ENCODE results near the gene MBD4.
"Not testable (repeated sequence)": the region's sequence is repeated elsewhere in the genome, so short reads cannot be mapped to it uniquely, and the experiment has no call there.

Gene MBD4

DNA sequence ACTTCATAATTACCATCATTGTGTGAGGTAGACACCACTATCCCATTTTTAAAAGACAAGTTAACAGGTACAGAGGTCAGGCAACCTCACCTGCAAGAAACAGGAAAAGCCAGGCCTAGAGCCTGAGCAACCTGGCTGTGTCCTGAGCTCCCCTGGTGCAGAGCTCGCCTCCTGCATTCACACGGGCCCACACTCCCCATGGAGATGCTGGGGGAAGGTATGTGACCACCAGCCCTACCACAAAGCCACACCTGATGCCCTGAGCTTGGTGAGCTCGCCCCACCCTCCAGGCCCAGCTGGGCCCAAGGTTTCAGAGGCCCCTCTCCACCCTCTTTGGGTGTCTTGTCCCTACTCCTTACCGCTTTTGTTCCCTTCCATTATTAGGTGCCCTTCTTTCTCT lies 10.1 kb downstream of the MBD4 start:
- no peak for DNase-seq (ENCODE audit: low spot score)

DNA sequence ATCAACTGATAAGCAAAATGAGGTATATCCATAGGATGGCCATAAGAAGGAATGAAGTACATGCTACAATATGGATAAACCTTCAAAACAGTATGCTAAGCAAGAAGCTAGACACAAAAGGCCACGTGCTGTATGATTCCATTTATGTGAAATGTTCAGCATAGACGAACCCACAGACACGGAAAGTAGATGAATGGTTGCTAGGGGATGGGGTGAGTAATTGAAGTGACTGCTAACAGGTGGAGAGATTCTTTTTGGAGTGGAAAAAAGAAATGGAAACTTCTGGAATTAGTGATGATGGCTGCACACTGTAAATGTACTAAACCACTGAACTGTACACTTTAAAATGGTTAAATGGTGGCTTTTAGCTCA lies 10.7 kb downstream of the MBD4 start:
- no peak for DNase-seq (ENCODE audit: low spot score)

- DNase-seq (ENCODE audit: low spot score): peak; percentile 92
Measured at GRCh38 chr3:129428376-129429079, 11.2 kb downstream of the MBD4 start, which contains the start of gene EFCAB12. Gene EFCAB12, minus strand, starts transcription at chr3:129428636. Its CDS starts 148 bp downstream, at chr3:129428488.

DNA sequence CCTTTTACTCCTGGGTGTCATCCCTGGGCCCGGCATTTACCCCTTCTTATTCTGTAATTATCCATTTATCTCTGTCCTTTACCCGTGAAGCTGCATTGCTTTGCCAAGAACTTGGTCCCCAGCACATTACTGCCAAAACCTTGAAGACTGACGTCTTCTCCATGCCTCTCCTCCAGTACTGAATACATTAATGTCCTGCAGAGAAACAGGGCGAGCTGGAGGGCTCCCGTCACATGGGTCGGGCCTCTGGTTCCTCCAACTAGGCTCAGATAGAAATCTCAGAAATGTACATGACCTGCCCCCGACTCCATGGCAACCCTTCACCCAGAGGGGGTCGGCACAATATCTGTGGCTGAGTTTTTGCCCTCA lies 11.8 kb downstream of the MBD4 start:
- DNase-seq (ENCODE audit: low spot score): no peak

DNA sequence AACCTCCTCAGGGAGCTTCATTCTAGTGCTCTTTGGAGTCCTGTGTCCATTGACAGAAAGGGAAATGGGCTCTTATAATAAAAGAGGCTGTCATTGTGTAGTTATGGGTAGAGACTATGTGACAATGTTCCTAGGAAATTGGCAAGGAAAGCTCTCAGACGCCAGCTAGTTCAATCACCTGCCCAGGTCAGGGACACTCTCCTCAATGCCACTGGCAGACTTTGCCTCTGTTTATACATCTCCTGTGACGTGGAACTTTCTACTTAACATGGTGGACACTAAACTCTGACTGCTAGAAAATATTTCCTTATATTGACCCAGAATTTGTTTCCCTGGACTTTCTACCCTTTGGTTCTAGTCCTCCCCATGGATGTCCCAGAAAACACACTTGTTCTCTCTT lies 14.1 kb downstream of the MBD4 start:
- DNase-seq (ENCODE audit: low spot score): no peak

DNA sequence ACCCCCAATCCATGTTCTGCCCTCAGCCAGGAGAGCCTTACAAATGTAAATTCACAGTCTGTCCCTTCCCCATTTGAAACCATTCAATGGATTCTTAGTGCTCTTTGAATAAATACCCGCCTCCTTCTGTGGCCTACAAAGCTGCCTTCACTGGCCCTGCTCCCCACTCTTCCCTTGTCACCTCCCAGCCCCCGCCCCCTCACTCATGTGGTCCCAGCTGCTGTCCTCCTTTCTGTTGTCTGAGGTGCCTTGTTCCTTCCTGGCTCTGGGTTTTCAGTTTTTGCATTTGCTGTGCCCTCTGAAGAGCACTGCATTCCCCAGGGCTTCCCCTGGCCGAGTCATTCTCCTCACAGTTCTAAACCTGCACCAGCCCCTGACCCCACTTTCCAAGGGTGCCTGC lies 14.5 kb downstream of the MBD4 start:
- no peak for DNase-seq (ENCODE audit: low spot score)

- DNase-seq (ENCODE audit: low spot score): no peak
Measured at GRCh38 chr3:129424185-129424841, 15.4 kb downstream of the MBD4 start.

GRCh38 chr3:129422897-129423296 lies 16.9 kb downstream of the MBD4 start:
- no peak for DNase-seq (ENCODE audit: low spot score)

DNA sequence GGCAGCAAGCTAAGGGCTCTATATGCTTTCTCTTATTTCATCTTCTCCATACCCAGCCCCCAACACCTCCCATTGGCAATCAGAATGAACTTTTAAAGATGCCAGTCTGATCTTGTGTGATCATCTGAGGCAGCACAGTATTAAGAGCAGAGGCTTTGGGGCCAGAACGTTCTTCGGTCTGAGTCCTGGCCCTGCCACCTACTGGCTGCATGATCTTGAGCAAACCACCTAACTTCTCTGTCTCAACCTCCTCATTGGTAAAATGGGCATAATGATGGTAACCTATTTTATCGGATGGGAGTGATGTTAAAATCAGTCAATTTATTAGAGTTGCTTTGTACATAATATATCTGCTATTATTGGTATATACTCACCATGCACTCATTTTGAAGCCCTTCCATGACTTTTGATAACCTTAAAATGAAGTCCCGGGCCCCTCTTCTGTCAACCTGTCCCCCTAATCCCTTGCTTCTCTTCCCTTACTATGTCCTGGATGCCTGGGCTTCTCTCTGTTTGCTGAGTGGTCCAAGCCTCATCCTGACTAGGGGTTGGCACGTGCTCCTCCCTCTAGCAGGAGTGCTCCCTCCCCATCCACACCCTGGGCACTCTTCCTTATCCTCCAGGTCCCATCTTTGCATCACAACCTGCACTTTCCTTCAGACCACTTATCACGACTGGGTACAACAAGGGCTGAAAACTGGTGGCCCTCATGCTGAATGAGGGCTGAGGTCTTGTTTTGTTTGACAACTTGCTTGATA lies 17.6 kb downstream of the MBD4 start:
- DNase-seq (ENCODE audit: low spot score): no peak

DNA sequence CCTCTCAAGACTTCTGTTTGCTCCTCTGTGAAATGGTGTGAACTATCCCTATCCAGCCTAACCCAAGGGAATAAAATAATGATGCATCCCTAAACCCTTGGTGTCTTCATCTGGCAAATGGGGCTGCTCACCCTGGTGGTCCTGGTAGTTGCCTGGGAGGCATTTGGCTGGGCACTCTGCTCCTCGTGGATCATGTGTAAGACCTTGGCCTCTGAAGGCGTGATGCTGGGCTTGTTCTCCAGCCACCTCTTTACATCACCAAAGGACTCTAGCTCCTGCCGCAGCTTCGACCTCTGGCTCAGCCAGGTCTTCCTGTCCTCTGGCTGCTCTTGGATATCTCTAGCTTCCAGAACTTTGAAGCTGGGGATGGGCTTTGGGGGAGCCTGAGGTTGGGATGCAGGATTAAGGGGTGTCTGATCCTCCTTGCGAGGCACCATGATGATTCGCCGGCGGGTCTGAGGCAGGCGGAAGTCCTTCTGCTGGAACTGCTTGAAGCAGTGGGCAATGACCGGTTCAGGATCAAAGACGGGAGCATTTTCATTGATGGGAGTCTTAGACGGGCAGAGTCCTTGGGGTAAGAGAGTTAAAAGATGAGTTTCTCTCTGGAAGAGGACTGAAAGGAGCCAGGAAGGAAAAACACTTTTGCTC lies 18.4 kb downstream of the MBD4 start:
- DNase-seq (ENCODE audit: low spot score): no peak

- DNase-seq (ENCODE audit: low spot score): no peak
Measured at GRCh38 chr3:129419476-129419875, 20.3 kb downstream of the MBD4 start.

- no peak for DNase-seq (ENCODE audit: low spot score)
Measured at GRCh38 chr3:129418041-129418973, 21.4 kb downstream of the MBD4 start.

GRCh38 chr3:129417326-129417725 lies 22.4 kb downstream of the MBD4 start:
- no peak for DNase-seq (ENCODE audit: low spot score)

GRCh38 chr3:129416415-129416814 lies 23.3 kb downstream of the MBD4 start:
- no peak for DNase-seq (ENCODE audit: low spot score)

DNA sequence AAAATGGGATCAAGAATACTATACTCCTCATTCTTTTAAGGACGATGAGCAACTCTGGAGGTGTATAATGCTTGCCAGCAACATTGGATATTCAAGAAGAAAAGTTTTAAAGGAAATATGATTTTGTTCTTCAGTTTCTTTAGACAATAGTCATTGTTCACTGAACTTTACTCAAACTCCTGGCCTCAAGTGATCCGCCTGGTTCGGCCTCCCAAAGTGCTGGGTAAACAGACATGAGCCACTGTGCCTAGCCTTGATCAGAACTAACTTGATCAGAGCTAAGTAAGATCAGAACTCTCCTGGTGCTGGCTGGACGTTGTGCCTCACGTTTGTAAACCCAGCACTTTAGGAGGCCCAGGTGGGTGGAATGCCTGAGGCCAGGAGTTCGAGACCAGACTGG lies 23.9 kb downstream of the MBD4 start:
- DNase-seq (ENCODE audit: low spot score): no peak

DNA sequence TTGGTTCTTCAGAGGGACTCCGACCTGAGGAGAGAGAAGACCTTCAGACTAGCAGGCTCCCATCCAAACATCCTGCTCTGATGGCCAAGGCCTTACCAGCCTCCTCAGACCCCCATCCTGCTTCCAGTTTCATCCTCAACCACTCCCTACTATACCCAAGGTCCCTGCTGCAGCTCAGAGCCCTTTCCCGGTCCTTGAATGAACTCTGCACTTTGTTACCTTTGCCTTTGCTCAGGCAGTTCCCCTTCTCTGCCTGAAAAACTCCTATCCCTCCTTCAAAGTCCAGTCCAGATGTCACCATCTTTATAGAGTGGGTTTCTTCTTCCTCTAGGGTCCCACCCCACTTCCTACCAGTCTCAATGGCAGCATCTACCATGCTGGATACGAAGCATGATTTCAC lies 24.4 kb downstream of the MBD4 start:
- no peak for DNase-seq (ENCODE audit: low spot score)

DNA sequence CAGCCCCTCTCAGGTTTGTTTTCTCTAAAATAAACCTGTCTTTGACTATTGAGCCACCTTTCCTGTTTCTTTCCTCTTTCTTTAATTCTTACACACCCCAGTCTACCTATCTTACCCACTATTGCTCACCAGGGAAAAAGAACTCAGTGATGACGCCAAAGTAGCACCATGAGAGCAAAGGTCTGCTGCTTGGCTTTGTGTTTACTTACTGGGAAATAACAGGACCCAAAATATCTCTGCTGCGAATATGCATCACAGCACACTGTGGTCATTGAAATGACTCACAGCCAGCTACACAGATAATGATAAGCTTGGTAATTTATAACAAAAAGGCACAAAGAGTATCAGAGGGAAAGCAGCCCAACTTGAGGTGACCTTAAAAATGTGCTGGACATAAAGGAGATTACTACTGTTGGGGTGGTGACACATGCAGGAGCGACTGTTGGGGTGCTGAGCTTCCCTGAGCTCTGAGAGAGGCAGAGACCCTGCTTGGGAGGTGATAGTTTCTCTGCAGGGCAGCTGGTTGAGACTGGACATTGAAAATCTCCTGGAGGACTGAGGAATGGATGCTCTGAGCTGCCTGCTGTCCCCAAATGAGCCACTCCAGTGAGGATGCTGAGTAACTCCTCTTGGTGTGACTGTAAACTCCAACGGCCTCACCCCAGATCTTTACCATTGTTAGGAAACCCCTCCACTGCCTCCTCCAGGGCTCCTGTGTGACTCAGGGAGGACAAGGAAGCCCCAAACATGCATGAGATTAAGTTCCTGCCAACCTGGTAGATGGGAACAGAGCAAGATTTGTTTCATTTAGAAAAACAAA lies 25.9 kb downstream of the MBD4 start:
- peak; percentile 48 for DNase-seq (ENCODE audit: low spot score)

DNA sequence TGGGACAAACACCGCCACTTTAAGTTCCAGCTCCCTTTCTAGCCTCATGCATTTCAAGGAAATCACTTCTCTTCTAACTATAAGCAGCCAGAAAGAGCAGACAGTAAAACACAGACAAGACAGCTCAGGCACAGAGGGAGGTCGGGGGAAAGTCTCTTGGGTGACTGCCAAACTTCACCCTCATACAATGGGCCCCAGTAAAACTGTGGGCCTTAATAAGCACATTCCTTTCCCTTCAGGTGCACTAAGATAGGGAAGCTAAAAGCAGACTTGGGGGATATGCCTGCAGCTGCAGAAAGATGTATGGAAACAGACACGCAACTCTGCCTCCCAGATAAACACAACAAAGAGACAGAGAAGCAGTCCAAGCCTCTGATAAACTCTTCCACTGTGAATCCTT lies 26.5 kb downstream of the MBD4 start:
- DNase-seq (ENCODE audit: low spot score): not testable (repeated sequence)

DNA sequence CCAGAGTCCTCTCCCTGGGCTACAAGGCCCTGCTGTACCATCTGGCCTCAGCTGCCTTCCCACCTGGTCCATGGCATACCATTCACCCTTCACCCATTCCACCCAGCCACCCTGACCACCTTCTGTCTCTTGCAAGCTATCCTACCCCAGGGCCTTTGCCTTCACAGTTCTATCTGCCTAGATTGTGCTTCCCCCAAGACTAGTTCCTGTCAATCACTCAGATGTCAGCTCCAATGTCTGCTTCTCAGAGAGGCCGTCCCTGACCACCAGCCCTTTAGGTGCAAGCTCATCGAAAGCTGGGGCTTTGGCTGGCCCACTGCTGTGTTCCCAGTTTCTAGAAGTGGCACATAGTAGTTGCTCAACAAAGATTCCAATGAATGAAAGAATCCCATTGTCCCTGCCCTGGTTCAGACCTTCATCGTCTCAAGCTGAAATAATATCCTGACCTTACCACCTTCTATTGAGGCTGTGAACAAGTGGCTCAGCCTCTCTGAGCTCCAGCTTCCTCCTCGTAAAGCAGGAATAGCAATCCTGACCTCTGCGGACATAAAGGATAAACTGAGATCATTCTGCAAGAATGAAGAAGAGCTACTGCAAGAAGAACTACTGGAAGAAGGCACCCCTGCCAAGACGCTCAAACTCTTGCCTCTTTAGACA lies 27.1 kb downstream of the MBD4 start:
- DNase-seq (ENCODE audit: low spot score): no peak

DNA sequence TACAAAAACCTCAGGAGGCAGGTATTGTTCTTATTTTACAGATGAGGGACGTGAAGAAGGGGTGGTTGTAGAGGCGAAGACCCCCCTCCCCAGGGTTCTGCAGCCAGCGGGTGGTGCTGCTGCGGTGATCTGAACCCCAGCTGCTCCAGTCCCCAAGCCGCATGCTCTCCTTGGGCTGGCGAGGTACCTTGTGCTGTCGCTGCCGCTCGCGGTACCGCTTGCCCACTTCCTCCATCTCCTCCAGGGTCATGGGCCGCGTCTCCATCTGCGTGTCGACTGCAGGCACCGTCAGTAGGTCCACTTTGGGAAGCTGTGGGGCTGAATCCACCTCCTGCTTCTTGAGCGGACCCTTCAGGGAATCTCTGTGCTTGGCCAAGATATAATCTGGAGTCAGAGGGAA lies 28.8 kb downstream of the MBD4 start:
- no peak for DNase-seq (ENCODE audit: low spot score)
